ENCODE data around the gene OSBPL1A. TPM values are rescaled to one million over a fixed set of nuclear protein-coding genes. Genes with fewer than 3 reads are reported as not detected.

OSBPL1A gene
- total and polyA plus RNA-seq, 11 donors = 32.8 to 85.4 (median 71.0) TPM

DNA sequence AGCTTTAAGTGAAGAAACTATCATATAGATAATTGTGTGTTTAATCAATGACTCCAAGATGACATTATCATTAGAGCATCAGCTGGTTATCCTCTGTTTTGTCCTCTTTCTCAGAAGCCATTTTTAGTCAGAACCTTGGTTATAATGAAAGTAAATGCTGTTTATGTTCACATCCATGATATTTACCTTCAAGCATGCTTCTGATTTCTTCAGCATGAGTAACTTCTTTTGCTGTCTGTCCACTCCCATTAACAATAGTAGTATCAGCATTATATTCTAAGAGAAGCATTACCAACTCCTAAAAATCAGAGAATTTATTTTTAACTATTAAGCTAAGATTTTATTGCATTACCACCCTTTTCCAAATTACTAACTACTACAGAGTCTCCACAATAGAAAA lies 56.3 kb downstream of the OSBPL1A start:
- Histone ChIP-seq H3K27me3 (no peaks in the 10 kb centered on the region), H3K4me3 (no peak overlapping the region), H3K4me1 (no peaks in the 10 kb centered on the region), H3K27ac (no peak overlapping the region), H3K36me3 (no peaks in the 10 kb centered on the region), H3K9me3 (peaks cover 0 to 8% (median 0%) of the 10 kb centered on the region in 12 donors)
- ATAC-seq = no peak
- intact Hi-C loops (cut with DNase I) = no loop called here
- no peak for DNase-seq
- TF ChIP-seq POLR2A (IDR thresholded peaks at IDR 0.05) = no peak
- TF ChIP-seq, protein P1, sequence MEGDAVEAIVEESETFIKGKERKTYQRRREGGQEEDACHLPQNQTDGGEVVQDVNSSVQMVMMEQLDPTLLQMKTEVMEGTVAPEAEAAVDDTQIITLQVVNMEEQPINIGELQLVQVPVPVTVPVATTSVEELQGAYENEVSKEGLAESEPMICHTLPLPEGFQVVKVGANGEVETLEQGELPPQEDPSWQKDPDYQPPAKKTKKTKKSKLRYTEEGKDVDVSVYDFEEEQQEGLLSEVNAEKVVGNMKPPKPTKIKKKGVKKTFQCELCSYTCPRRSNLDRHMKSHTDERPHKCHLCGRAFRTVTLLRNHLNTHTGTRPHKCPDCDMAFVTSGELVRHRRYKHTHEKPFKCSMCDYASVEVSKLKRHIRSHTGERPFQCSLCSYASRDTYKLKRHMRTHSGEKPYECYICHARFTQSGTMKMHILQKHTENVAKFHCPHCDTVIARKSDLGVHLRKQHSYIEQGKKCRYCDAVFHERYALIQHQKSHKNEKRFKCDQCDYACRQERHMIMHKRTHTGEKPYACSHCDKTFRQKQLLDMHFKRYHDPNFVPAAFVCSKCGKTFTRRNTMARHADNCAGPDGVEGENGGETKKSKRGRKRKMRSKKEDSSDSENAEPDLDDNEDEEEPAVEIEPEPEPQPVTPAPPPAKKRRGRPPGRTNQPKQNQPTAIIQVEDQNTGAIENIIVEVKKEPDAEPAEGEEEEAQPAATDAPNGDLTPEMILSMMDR (IDR thresholded peaks at IDR 0.05) = no peak

DNA sequence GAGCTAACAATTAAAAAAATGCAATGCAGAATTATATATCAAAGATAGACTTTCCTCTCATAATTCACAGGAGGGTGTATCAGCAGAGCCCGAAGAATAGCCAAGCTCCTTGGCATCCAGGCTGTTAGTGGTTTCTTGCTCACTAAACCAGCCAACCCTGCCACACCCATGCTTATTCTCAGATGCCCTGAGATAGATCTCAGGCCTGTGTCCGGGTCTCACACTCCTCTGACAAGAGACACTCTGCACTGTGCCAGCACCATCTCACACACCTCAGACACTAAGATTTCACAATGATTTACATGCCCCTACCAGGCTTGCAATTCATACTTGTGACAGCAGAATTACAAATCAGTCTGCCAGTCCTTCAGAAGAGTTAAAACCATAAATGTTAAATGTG lies 64.5 kb downstream of the OSBPL1A start:
- H3K36me3 ChIP-seq = peaks cover 0 to 7% (median 0%) of the 10 kb centered on the region in 9 donors
- H3K4me1 ChIP-seq = no peaks in the 10 kb centered on the region
- no peaks in the 10 kb centered on the region for H3K27me3 ChIP-seq
- TF ChIP-seq, protein P1 (IDR thresholded peaks at IDR 0.05) = no peak
- no peak for TF ChIP-seq POLR2A (IDR thresholded peaks at IDR 0.05)
- H3K27ac ChIP-seq = no peak overlapping the region
- DNase-seq = no peak
- peak in 1 of 4 donors; percentile 52 for ATAC-seq
- 76 to 84% (median 81%) methylated on average over 2 of the region's 2 CpGs for WGBS, 4 donors
- intact Hi-C loops (cut with DNase I) = no loop called here
- H3K9me3 ChIP-seq = peaks cover 0 to 7% (median 0%) of the 10 kb centered on the region in 12 donors
- no peak overlapping the region for H3K4me3 ChIP-seq

DNA sequence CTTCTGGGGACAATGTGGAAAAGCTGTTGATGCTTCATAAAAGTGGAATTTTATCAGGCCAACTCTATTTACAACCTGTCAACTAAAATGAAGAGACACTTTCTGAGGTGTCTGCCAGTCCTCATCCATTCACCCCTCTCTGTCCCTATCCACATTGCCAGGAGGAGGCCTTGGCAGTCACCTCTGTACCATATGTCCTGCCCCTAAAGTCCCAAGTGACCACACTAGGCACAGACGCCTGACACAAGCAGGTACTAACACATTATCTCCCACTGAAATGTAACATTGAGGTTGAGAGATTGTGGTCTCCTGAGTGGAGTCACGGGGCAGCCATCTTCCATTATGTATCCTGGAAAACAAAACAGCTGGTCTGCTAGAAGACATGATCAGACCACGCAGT lies 71.4 kb downstream of the OSBPL1A start:
- DNase-seq = peak in 1 of 5 donors; percentile 25
- no peaks in the 10 kb centered on the region for H3K36me3 ChIP-seq
- H3K4me1 ChIP-seq = peaks cover 0 to 11% (median 2%) of the 10 kb centered on the region in 12 donors
- intact Hi-C loops (cut with DNase I) = no loop called here
- H3K27me3 ChIP-seq = no peaks in the 10 kb centered on the region
- no peak overlapping the region for H3K4me3 ChIP-seq
- no peaks in the 10 kb centered on the region for H3K9me3 ChIP-seq
- peak; percentile 67 to 92 (median 80) for ATAC-seq
- TF ChIP-seq, protein P1 (IDR thresholded peaks at IDR 0.05) = no peak
- no peak overlapping the region for H3K27ac ChIP-seq
- 71 to 81% (median 78%) methylated on average over 3 of the region's 3 CpGs for WGBS, 4 donors

DNA sequence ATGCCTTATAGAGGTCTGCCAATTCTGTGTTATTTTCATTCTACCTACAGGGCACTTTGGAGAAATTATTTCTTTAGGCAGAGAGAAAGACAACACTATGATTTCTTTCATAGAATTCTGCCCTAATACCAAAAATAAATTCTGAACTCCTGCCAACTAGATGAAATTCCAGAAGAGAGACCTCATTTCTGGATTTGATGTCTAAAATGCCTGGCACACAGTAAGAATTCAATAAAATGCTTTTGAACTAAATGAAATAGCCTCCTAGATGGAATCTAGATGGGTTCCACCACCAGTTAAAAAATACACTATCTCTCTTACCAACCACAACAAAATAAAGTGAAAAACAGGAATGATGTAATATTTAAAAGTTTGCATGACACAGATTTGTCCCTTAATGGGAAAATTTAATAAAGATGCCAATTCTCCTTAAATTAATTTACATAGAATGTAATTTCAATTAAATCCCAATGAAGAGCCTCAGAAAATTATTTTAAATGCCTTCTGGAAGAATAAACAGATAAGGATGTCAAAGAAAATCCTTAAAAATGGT lies 75.0 kb downstream of the OSBPL1A start:
- ATAC-seq = no peak
- intact Hi-C loops (cut with DNase I) = no loop called here
- Histone ChIP-seq H3K9me3 (no peaks in the 10 kb centered on the region), H3K27me3 (no peaks in the 10 kb centered on the region), H3K4me3 (no peak overlapping the region), H3K36me3 (no peaks in the 10 kb centered on the region), H3K4me1 (peaks cover 0 to 14% (median 6%) of the 10 kb centered on the region in 12 donors), H3K27ac (no peak overlapping the region)
- no peak for TF ChIP-seq POLR2A (IDR thresholded peaks at IDR 0.05)
- TF ChIP-seq, protein P1 (IDR thresholded peaks at IDR 0.05) = no peak
- no peak for DNase-seq

Data from heart left ventricle (tissue), 16 donors.